Stimulated activated naive B cell treated with anti-CD40 and anti-IgM and Interleukin-4, amounts not matched to agents 10 μg/mL and 1 μg/mL and 100 μg/mL, for 72 hours (primary cell): ENCODE data around the gene RPL10L.

Experiments used
- ATAC-seq, 2 donors: fragments of 150-1000 bp; cut with Tn5 transposase; replicated peaks; 2 replicates each; pipeline ENCODE4 v1.10.0; 2021; ENCODE audit warnings: moderate library complexity in 1 of 2
- DNase-seq: peaks from one replicate; pipeline ENCODE4 v3.0.0; 2021
- H3K27ac Mint-ChIP-seq: one replicate; pipeline ENCODE4 v1.8.0; 2022; ENCODE audit warnings: mild to moderate bottlenecking, mixed read lengths
- H3K27me3 Mint-ChIP-seq, 2 donors: one replicate each; pipeline ENCODE4 v1.8.0; 2022; ENCODE audit warnings: mixed read lengths in 2 of 2
- H3K36me3 Mint-ChIP-seq, 2 donors: one replicate each; pipeline ENCODE4 v1.8.0; 2022; ENCODE audit warnings: mixed read lengths in 2 of 2, mild to moderate bottlenecking in 1 of 2
- H3K4me1 Mint-ChIP-seq, 2 donors: one replicate each; pipeline ENCODE4 v1.8.0; 2022; ENCODE audit warnings: mixed read lengths in 2 of 2, mild to moderate bottlenecking in 1 of 2
- H3K4me3 Mint-ChIP-seq, 2 donors: one replicate each; pipeline ENCODE4 v1.8.0; 2022; ENCODE audit warnings: mild to moderate bottlenecking in 2 of 2, mixed read lengths in 2 of 2, moderate library complexity in 1 of 2
- H3K9me3 Mint-ChIP-seq, 2 donors: one replicate each; pipeline ENCODE4 v1.8.0; 2022; ENCODE audit warnings: mixed read lengths in 2 of 2, mild to moderate bottlenecking in 1 of 2

Gene RPL10L

GRCh38 chr14:46651526-46652144 lies at the start of gene RPL10L:
Gene RPL10L, minus strand, starts transcription at chr14:46651781. Its CDS starts 45 bp downstream, at chr14:46651736.
- Mint-ChIP-seq H3K9me3 (no peaks in the 10 kb centered on the region), H3K36me3 (no peaks in the 10 kb centered on the region), H3K4me1 (peaks cover 0 to 3% of the 10 kb centered on the region in 2 donors), H3K27me3 (no peaks in the 10 kb centered on the region), H3K4me3 (no peak within 1 kb of the TSS), H3K27ac (no peak within 1 kb of the TSS)
- DNase-seq = no peak
- no peak for ATAC-seq

GRCh38 chr14:46691819-46692218 lies 40.2 kb upstream of the RPL10L start:
- no peak overlapping the region for H3K27ac Mint-ChIP-seq
- H3K9me3 Mint-ChIP-seq = no peaks in the 10 kb centered on the region

GRCh38 chr14:46686652-46687051 lies 35.1 kb upstream of the RPL10L start:
- no peaks in the 10 kb centered on the region for H3K36me3 Mint-ChIP-seq
- no peak for DNase-seq
- peaks cover 3 to 9% of the 10 kb centered on the region in 2 donors for H3K9me3 Mint-ChIP-seq

More at GRCh38 chr14:46691819-46692218, 40.2 kb upstream of the RPL10L start:
- H3K4me3 Mint-ChIP-seq = no peak overlapping the region
- H3K36me3 Mint-ChIP-seq = no peaks in the 10 kb centered on the region
- H3K4me1 Mint-ChIP-seq = no peaks in the 10 kb centered on the region
- no peaks in the 10 kb centered on the region for H3K27me3 Mint-ChIP-seq
- ATAC-seq (no peak), DNase-seq (no peak)

GRCh38 chr14:46672128-46672527 lies 20.5 kb upstream of the RPL10L start:
- Mint-ChIP-seq H3K4me3 (no peak overlapping the region), H3K9me3 (peaks cover 6 to 8% of the 10 kb centered on the region in 2 donors), H3K27ac (no peak overlapping the region), H3K27me3 (no peaks in the 10 kb centered on the region), H3K4me1 (no peaks in the 10 kb centered on the region), H3K36me3 (no peaks in the 10 kb centered on the region)
- no peak for DNase-seq
- ATAC-seq = no peak

More at GRCh38 chr14:46686652-46687051, 35.1 kb upstream of the RPL10L start:
- H3K4me3 Mint-ChIP-seq = no peak overlapping the region
- no peak overlapping the region for H3K27ac Mint-ChIP-seq
- ATAC-seq = no peak
- H3K4me1 Mint-ChIP-seq = no peaks in the 10 kb centered on the region
- H3K27me3 Mint-ChIP-seq = no peaks in the 10 kb centered on the region

GRCh38 chr14:46663382-46663781 lies 11.8 kb upstream of the RPL10L start:
- H3K27ac Mint-ChIP-seq = no peak overlapping the region
- H3K4me1 Mint-ChIP-seq = no peaks in the 10 kb centered on the region
- no peaks in the 10 kb centered on the region for H3K27me3 Mint-ChIP-seq
- H3K9me3 Mint-ChIP-seq = peaks cover 3 to 6% of the 10 kb centered on the region in 2 donors
- no peak overlapping the region for H3K4me3 Mint-ChIP-seq
- ATAC-seq = no peak
- peaks cover 0 to 1% of the 10 kb centered on the region in 2 donors for H3K36me3 Mint-ChIP-seq
- no peak for DNase-seq

- ATAC-seq (no peak), DNase-seq (no peak)
- H3K4me1 Mint-ChIP-seq = no peaks in the 10 kb centered on the region
- no peaks in the 10 kb centered on the region for H3K27me3 Mint-ChIP-seq
- peaks cover 0 to 1% of the 10 kb centered on the region in 2 donors for H3K36me3 Mint-ChIP-seq
- peaks cover 3 to 6% of the 10 kb centered on the region in 2 donors for H3K9me3 Mint-ChIP-seq
- no peak overlapping the region for H3K27ac Mint-ChIP-seq
- no peak overlapping the region for H3K4me3 Mint-ChIP-seq
These were observed 10.1 kb upstream of the RPL10L start for GRCh38 chr14:46661728-46662127.

GRCh38 chr14:46653031-46653755 lies 1.6 kb upstream of the RPL10L start:
- H3K27me3 Mint-ChIP-seq = no peaks in the 10 kb centered on the region
- ATAC-seq (peak; percentile 78 to 81), DNase-seq (no peak)
- no peaks in the 10 kb centered on the region for H3K36me3 Mint-ChIP-seq
- peaks cover 0 to 3% of the 10 kb centered on the region in 2 donors for H3K4me1 Mint-ChIP-seq
- no peak overlapping the region for H3K27ac Mint-ChIP-seq
- H3K4me3 Mint-ChIP-seq = no peak overlapping the region
- no peaks in the 10 kb centered on the region for H3K9me3 Mint-ChIP-seq

- H3K4me1 Mint-ChIP-seq = no peaks in the 10 kb centered on the region
- no peaks in the 10 kb centered on the region for H3K27me3 Mint-ChIP-seq
- H3K36me3 Mint-ChIP-seq = no peaks in the 10 kb centered on the region
- DNase-seq (no peak), ATAC-seq (no peak)
- H3K27ac Mint-ChIP-seq = peak overlapping the region; percentile 25
- no peak overlapping the region for H3K4me3 Mint-ChIP-seq
- no peaks in the 10 kb centered on the region for H3K9me3 Mint-ChIP-seq
These were observed 4.8 kb downstream of the RPL10L start for GRCh38 chr14:46646796-46647195.

GRCh38 chr14:46626876-46627275 lies 24.7 kb downstream of the RPL10L start:
- H3K4me3 Mint-ChIP-seq = no peak overlapping the region
- no peak overlapping the region for H3K27ac Mint-ChIP-seq
- ATAC-seq = no peak
- H3K4me1 Mint-ChIP-seq = no peaks in the 10 kb centered on the region
- no peaks in the 10 kb centered on the region for H3K27me3 Mint-ChIP-seq
- peaks cover 3 to 9% of the 10 kb centered on the region in 2 donors for H3K9me3 Mint-ChIP-seq
- no peaks in the 10 kb centered on the region for H3K36me3 Mint-ChIP-seq
- no peak for DNase-seq
